ENCODE measurements around the gene NFIA. TPM values are rescaled to one million over a fixed set of nuclear protein-coding genes. Genes with fewer than 3 reads are reported as not detected.

The NFIA gene
- total RNA-seq, 2 donors from 2014 or later, result 17.3 to 27.3 TPM

GRCh38 chr1:61170328-61171238 lies 88.2 kb downstream of the NFIA start:
- H3K4me3 Mint-ChIP-seq, result no peak overlapping the region
- DNase-seq (no peak), ATAC-seq (replicated peaks in 1 of 2) (no peak)
- H3K4me1 Mint-ChIP-seq (ENCODE audit: low read depth), result peaks cover 6% of the 10 kb centered on the region
- no peak overlapping the region for H3K27ac Mint-ChIP-seq
- peaks cover 6% of the 10 kb centered on the region for H3K27me3 Mint-ChIP-seq (ENCODE audit: low read depth)
- H3K36me3 Mint-ChIP-seq (ENCODE audit: insufficient read depth in 2 of 2), result no peaks in the 10 kb centered on the region
- no peaks in the 10 kb centered on the region for H3K9me3 Mint-ChIP-seq

GRCh38 chr1:61171346-61171745 lies 89.0 kb downstream of the NFIA start:
- H3K36me3 Mint-ChIP-seq (ENCODE audit: insufficient read depth in 2 of 2), result no peaks in the 10 kb centered on the region
- peaks cover 11% of the 10 kb centered on the region for H3K27me3 Mint-ChIP-seq (ENCODE audit: low read depth)
- ATAC-seq (replicated peaks in 1 of 2) (no peak), DNase-seq (no peak)
- peaks cover 6% of the 10 kb centered on the region for H3K4me1 Mint-ChIP-seq (ENCODE audit: low read depth)
- no peak overlapping the region for H3K27ac Mint-ChIP-seq
- no peaks in the 10 kb centered on the region for H3K9me3 Mint-ChIP-seq
- H3K4me3 Mint-ChIP-seq, result no peak overlapping the region

DNA sequence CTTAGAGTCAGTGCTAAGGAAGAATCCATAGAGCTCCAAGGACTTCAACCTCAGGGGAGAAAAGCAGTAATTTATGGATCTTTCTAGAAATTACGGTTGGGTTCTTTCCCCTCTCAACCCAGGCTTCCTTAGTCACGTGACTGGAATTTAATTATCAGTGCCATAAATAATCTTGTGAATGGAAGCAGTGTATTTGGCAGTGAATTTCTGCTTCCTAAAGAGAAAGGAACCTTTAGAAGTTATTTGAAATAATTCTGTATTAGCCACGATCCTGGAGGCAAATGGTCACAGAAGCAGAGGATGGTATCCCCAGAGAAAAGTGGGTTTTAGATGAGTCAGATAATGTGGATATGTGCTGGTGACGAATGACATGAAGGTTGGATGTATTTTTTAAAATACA lies 89.6 kb downstream of the NFIA start:
- ATAC-seq (replicated peaks in 1 of 2), result no peak
- Mint-ChIP-seq H3K36me3 (ENCODE audit: insufficient read depth in 2 of 2) (no peaks in the 10 kb centered on the region), H3K9me3 (no peaks in the 10 kb centered on the region), H3K4me1 (ENCODE audit: low read depth) (peaks cover 6% of the 10 kb centered on the region), H3K4me3 (no peak overlapping the region), H3K27ac (no peak overlapping the region), H3K27me3 (ENCODE audit: low read depth) (peaks cover 11% of the 10 kb centered on the region)
- no peak for DNase-seq

- DNase-seq (no peak), ATAC-seq (replicated peaks in 1 of 2) (no peak)
- Mint-ChIP-seq H3K4me3 (no peak overlapping the region), H3K9me3 (no peaks in the 10 kb centered on the region), H3K4me1 (ENCODE audit: low read depth) (peaks cover 6% of the 10 kb centered on the region), H3K36me3 (ENCODE audit: insufficient read depth in 2 of 2) (no peaks in the 10 kb centered on the region), H3K27me3 (ENCODE audit: low read depth) (peaks cover 19% of the 10 kb centered on the region), H3K27ac (no peak overlapping the region)
These were observed 90.8 kb downstream of the NFIA start for GRCh38 chr1:61173118-61173517.

GRCh38 chr1:61174060-61174795 lies 91.9 kb downstream of the NFIA start:
- ATAC-seq (replicated peaks in 1 of 2) (no peak), DNase-seq (no peak)
- H3K4me3 Mint-ChIP-seq, result no peak overlapping the region
- no peaks in the 10 kb centered on the region for H3K9me3 Mint-ChIP-seq
- no peak overlapping the region for H3K27ac Mint-ChIP-seq
- peaks cover 19% of the 10 kb centered on the region for H3K27me3 Mint-ChIP-seq (ENCODE audit: low read depth)
- peaks cover 6% of the 10 kb centered on the region for H3K4me1 Mint-ChIP-seq (ENCODE audit: low read depth)
- no peaks in the 10 kb centered on the region for H3K36me3 Mint-ChIP-seq (ENCODE audit: insufficient read depth in 2 of 2)

GRCh38 chr1:61175976-61176375 lies 93.6 kb downstream of the NFIA start:
- H3K9me3 Mint-ChIP-seq, result no peaks in the 10 kb centered on the region
- ATAC-seq (replicated peaks in 1 of 2) (no peak), DNase-seq (no peak)
- H3K27me3 Mint-ChIP-seq (ENCODE audit: low read depth), result peaks cover 19% of the 10 kb centered on the region
- peaks cover 6% of the 10 kb centered on the region for H3K4me1 Mint-ChIP-seq (ENCODE audit: low read depth)
- no peaks in the 10 kb centered on the region for H3K36me3 Mint-ChIP-seq (ENCODE audit: insufficient read depth in 2 of 2)
- no peak overlapping the region for H3K4me3 Mint-ChIP-seq
- H3K27ac Mint-ChIP-seq, result no peak overlapping the region

DNA sequence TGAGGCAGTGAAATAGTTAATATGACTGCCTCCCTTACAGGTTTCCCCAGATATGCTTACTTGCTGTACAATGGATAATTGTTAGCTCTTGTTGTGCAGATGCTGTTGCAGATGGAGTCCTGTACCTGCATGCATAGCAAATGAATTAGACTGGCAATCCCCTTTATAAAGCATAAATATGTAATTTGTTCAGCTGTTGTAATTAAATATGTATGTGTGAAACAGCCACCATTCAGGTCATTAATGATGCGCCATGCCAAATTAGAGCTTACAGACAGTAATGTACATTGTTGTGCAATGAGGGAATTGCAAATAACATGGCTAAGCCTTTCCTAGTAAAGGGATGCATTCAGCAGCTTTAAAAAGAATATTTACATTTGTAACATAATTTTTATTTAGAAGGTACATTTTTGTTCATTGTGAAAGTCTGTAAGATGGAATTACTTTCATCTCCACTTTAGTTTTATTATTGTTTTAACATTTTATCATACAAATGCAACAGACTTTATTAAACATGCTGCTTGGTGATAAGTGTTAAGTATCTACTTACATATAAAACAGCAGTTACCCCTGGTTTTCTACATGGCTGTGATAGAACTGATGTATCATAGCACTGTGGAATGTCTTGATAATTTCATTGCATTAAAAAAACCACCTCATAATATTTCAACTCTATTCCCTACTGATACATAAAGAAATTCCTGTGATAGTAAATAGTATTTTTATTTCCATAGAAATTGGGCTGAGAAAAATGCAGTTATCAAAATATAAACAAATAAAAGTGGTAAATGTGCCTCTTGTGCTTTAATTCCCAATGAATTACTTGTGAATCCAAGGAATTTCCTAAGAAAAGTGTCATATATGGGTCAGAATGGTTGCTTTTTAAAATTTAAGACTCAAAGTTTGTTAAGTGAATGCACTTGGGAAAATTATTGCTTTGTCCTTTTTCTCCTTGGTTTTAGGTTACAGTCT lies 99.0 kb downstream of the NFIA start:
- ATAC-seq (replicated peaks in 1 of 2), result no peak
- H3K4me1 Mint-ChIP-seq (ENCODE audit: low read depth), result no peaks in the 10 kb centered on the region
- H3K27me3 Mint-ChIP-seq (ENCODE audit: low read depth), result peaks cover 8% of the 10 kb centered on the region
- no peaks in the 10 kb centered on the region for H3K36me3 Mint-ChIP-seq (ENCODE audit: insufficient read depth in 2 of 2)
- no peaks in the 10 kb centered on the region for H3K9me3 Mint-ChIP-seq
- H3K27ac Mint-ChIP-seq, result no peak overlapping the region
- no peak for DNase-seq
- H3K4me3 Mint-ChIP-seq, result no peak overlapping the region

- Mint-ChIP-seq H3K27me3 (ENCODE audit: low read depth) (peaks cover 8% of the 10 kb centered on the region), H3K4me1 (ENCODE audit: low read depth) (no peaks in the 10 kb centered on the region), H3K27ac (no peak overlapping the region), H3K4me3 (no peak overlapping the region), H3K36me3 (ENCODE audit: insufficient read depth in 2 of 2) (no peaks in the 10 kb centered on the region), H3K9me3 (no peaks in the 10 kb centered on the region)
- ATAC-seq (replicated peaks in 1 of 2) (no peak), DNase-seq (no peak)
These were observed 99.7 kb downstream of the NFIA start for GRCh38 chr1:61182049-61182448.

GRCh38 chr1:61182480-61182879 lies 100.1 kb downstream of the NFIA start:
- no peak for ATAC-seq (replicated peaks in 1 of 2)
- Mint-ChIP-seq H3K36me3 (ENCODE audit: insufficient read depth in 2 of 2) (no peaks in the 10 kb centered on the region), H3K9me3 (no peaks in the 10 kb centered on the region)

GRCh38 chr1:61183471-61184039 lies 101.2 kb downstream of the NFIA start:
- Mint-ChIP-seq H3K4me1 (ENCODE audit: low read depth) (no peaks in the 10 kb centered on the region), H3K9me3 (no peaks in the 10 kb centered on the region), H3K27me3 (ENCODE audit: low read depth) (no peaks in the 10 kb centered on the region), H3K36me3 (ENCODE audit: insufficient read depth in 2 of 2) (no peaks in the 10 kb centered on the region), H3K4me3 (no peak overlapping the region), H3K27ac (no peak overlapping the region)
- no peak for ATAC-seq (replicated peaks in 1 of 2)
- no peak for DNase-seq

More at GRCh38 chr1:61182480-61182879, 100.1 kb downstream of the NFIA start:
- Mint-ChIP-seq H3K4me1 (ENCODE audit: low read depth) (no peaks in the 10 kb centered on the region), H3K4me3 (no peak overlapping the region), H3K27me3 (ENCODE audit: low read depth) (peaks cover 4% of the 10 kb centered on the region), H3K27ac (no peak overlapping the region)
- no peak for DNase-seq

DNA sequence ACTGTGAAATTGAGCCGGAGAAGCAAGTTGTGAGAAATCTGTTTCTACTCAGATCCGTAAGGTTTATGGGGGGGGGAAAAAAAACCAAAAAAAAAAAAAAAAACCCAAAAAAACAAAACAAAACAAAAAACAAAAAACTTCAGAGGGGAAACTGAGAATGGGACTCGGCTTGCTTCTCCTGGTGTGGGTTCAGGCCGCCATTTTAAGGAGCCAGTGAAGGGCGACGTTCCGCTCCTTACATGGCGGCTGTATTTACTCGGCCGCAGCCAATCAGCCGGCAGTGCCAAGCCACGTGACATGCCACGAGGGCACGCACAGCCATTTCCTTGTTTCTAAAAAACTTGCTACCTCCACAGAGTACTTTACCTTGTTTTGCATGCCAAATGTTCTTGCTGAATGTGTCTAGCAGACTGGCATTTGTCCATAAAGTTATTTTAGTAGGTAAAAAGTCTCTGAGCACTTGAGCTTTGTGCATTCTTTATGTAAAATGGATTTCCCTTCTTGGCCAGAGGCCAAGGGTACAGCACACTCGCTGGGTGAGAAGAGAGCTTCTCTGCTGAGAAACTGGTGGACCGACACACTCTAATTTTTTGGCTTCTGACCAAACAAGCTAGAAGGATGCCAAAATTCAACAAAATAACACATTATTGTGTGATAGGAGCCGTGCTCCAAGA lies 101.8 kb downstream of the NFIA start:
- H3K27me3 Mint-ChIP-seq (ENCODE audit: low read depth), result no peaks in the 10 kb centered on the region

GRCh38 chr1:61184714-61185106 lies 102.3 kb downstream of the NFIA start:
- Mint-ChIP-seq H3K36me3 (ENCODE audit: insufficient read depth in 2 of 2) (no peaks in the 10 kb centered on the region), H3K4me3 (no peak overlapping the region), H3K27me3 (ENCODE audit: low read depth) (no peaks in the 10 kb centered on the region), H3K4me1 (ENCODE audit: low read depth) (no peaks in the 10 kb centered on the region), H3K9me3 (no peaks in the 10 kb centered on the region), H3K27ac (no peak overlapping the region)
- ATAC-seq (replicated peaks in 1 of 2), result no peak
- no peak for DNase-seq

More for the DNA sequence above, 101.8 kb downstream of the NFIA start:
- DNase-seq (no peak), ATAC-seq (replicated peaks in 1 of 2) (no peak)
- Mint-ChIP-seq H3K27ac (no peak overlapping the region), H3K4me1 (ENCODE audit: low read depth) (no peaks in the 10 kb centered on the region), H3K9me3 (no peaks in the 10 kb centered on the region), H3K36me3 (ENCODE audit: insufficient read depth in 2 of 2) (no peaks in the 10 kb centered on the region), H3K4me3 (no peak overlapping the region)
